Choroid plexus epithelial cell (primary cell): ENCODE data around the gene PRMT7.

Experiments used
- DNase-seq: peaks from one replicate; pipeline ENCODE4 v3.0.0-alpha.2; 2010; ENCODE audit warnings: low read depth
- H3K4me3 ChIP-seq: 2 replicates; pipeline ENCODE4 v1.5.1; 2011; ENCODE audit warnings: low read depth, mild to moderate bottlenecking, control low read depth, low read length, moderate library complexity
- CTCF ChIP-seq: conservative IDR thresholded peaks from 2 replicates; pipeline ENCODE4 v1.5.1; 2011; ENCODE audit warnings: low read depth, mild to moderate bottlenecking, control low read depth, inconsistent platforms, low read length, moderate library complexity

Gene PRMT7

GRCh38 chr16:68400083-68400923 is 89.5 kb downstream of the PRMT7 start:
- no peak for TF ChIP-seq CTCF
- no peak for DNase-seq
- H3K4me3 ChIP-seq = no peak overlapping the region

- no peak for TF ChIP-seq CTCF
- no peak for DNase-seq
- H3K4me3 ChIP-seq = no peak overlapping the region
Observed at GRCh38 chr16:68400924-68401460, 90.2 kb downstream of the PRMT7 start.

GRCh38 chr16:68401871-68402747 is 91.3 kb downstream of the PRMT7 start:
- DNase-seq = peak; percentile 90
- no peak for TF ChIP-seq CTCF
- H3K4me3 ChIP-seq = no peak overlapping the region

- TF ChIP-seq CTCF = no peak
Observed at GRCh38 chr16:68402748-68403040, 91.9 kb downstream of the PRMT7 start.

GRCh38 chr16:68403177-68403576 is 92.4 kb downstream of the PRMT7 start:
- no peak for TF ChIP-seq CTCF
- no peak for DNase-seq
- no peak overlapping the region for H3K4me3 ChIP-seq

More at GRCh38 chr16:68402748-68403040, 91.9 kb downstream of the PRMT7 start:
- no peak overlapping the region for H3K4me3 ChIP-seq
- no peak for DNase-seq

GRCh38 chr16:68403704-68404103 is 92.9 kb downstream of the PRMT7 start:
- no peak for DNase-seq
- TF ChIP-seq CTCF = no peak
- H3K4me3 ChIP-seq = no peak overlapping the region
